Measurements from ENCODE around the gene KCNC1. TPM values are rescaled to one million over a fixed set of nuclear protein-coding genes. Genes with fewer than 3 reads are reported as not detected.

Gene KCNC1
- total and polyA plus RNA-seq, 9 of the 15 experiments (the other 6 are each of a cell fraction or from before 2014, with no cell fraction given): 0.05 to 0.08 TPM; not detected in 7

GRCh38 chr11:17766590-17766989 is 32.0 kb downstream of the KCNC1 start:
- WGBS (ENCODE audit: insufficient coverage, low coverage, missing lambda C conversion rate): 7% methylated on average over 4 of the region's 5 CpGs
- FAIRE-seq (no peak), DNase-seq (ENCODE audit: extremely low read depth in 1 of 4, low spot score in 3 of 4) (peak in 2 of 4 experiments; percentile 25 to 26), ATAC-seq (peak; percentile 31; the same call in 1 of the 3 replicates)
- Histone ChIP-seq H3K9me1 (ENCODE audit: control insufficient read depth, insufficient read depth, low read length) (no peaks in the 10 kb centered on the region), H3K4me2 (ENCODE audit: insufficient read depth, low read length) (no peak overlapping the region), H3K9me3 (replicated peaks; ENCODE audit: control insufficient read depth, insufficient read depth, low read depth, low read length) (no peaks in the 10 kb centered on the region), H3K36me3 (ENCODE audit: control insufficient read depth, insufficient read depth, low read length) (no peaks in the 10 kb centered on the region), H3K79me2 (ENCODE audit: control insufficient read depth, insufficient read depth, low read length) (no peaks in the 10 kb centered on the region), H3K27ac (ENCODE audit: extremely low read depth, low read depth, low read length) (no peak overlapping the region), H3K4me1 (replicated peaks in 1 of 2; ENCODE audit: control insufficient read depth in 2 of 2, insufficient read depth in 2 of 2, low read length in 2 of 2) (peaks cover 4 to 12% of the 10 kb centered on the region in 2 experiments; a peak in 3 of 5 replicates), H4K20me1 (replicated peaks; ENCODE audit: control insufficient read depth, insufficient read depth, low read length) (peaks cover 4% of the 10 kb centered on the region; the same call in 1 of the 2 replicates), H2AFZ (ENCODE audit: low read depth, low read length) (no peak overlapping the region), H3K4me3 (no peak overlapping the region), H3K9ac (ENCODE audit: insufficient read depth in 1 of 2, low read depth in 2 of 2, low read length in 2 of 2) (no peak overlapping the region), H3K27me3 (ENCODE audit: control insufficient read depth in 2 of 2, insufficient read depth in 2 of 2, low read length in 2 of 2) (peaks cover 0 to 26% of the 10 kb centered on the region in 2 experiments; a peak in 3 of 5 replicates)
- CTCF ChIA-PET (ENCODE audit: low intra/inter-chr PET ratio): interaction anchor here (0.6 kb wide), 1 partner anchor 9 kb away, joined by 4 read pairs; no protein-coding TSS in a partner anchor
- in situ Hi-C loops (cut with MboI): loop anchor here (5.0 kb wide), 1 partner anchor 211 kb away; no protein-coding TSS in a partner anchor
- intact Hi-C loops (cut with micrococcal nuclease): no loop called here
- TF ChIP-seq XRCC4 (IDR thresholded peaks at IDR 0.05; ENCODE audit: extremely low read depth, insufficient read depth, insufficient read length) (no peak), CTCFL (IDR thresholded peaks at IDR 0.05; ENCODE audit: borderline replicate concordance, insufficient read depth, low read depth, low read length, poor library complexity, severe bottlenecking) (peak; percentile 22), RAD21 (CRISPR knock-in tag; conservative IDR thresholded peaks at IDR 0.05 in 1 of 2, IDR thresholded peaks at IDR 0.05 in 1 of 2) (peak in 1 of 2 experiments; percentile 21; a peak in 1 of 4 replicates), CTCF (IDR thresholded peaks at IDR 0.05 in 2 of 3, conservative IDR thresholded peaks at IDR 0.05 in 1 of 3; ENCODE audit: insufficient read depth in 2 of 3, low read depth in 1 of 3, low read length in 3 of 3) (peak in 2 of 3 experiments; percentile 29 to 36; a peak in 3 of 6 replicates)
- POLR2A ChIA-PET: interaction anchor here (0.8 kb wide), 1 partner anchor 23 kb away, joined by 3 read pairs; no protein-coding TSS in a partner anchor
- no TSS peak for BruUV-seq (replicated peaks)

Measured in K562 (cell line).